Parathyroid adenoma (tissue), 2 donors: ENCODE data around the gene EDEM3.

Experiments used
- H2AFZ ChIP-seq: fragments of 300-600 bp; sonication (generic); one replicate; pipeline ENCODE4 v1.7.0; 2017; ENCODE audit warnings: antibody characterized with exemption, mild to moderate bottlenecking
- H3K27ac ChIP-seq: fragments of 300-600 bp; sonication (generic); one replicate; pipeline ENCODE4 v1.7.0; 2017
- H3K27me3 ChIP-seq: fragments of 300-600 bp; sonication (generic); one replicate; pipeline ENCODE4 v1.7.0; 2017; ENCODE audit warnings: low read length; ENCODE audit not compliant: control insufficient read depth, insufficient read depth
- H3K36me3 ChIP-seq: fragments of 300-600 bp; sonication (generic); one replicate; pipeline ENCODE4 v1.7.0; 2017; ENCODE audit warnings: low read length; ENCODE audit not compliant: control insufficient read depth, insufficient read depth
- H3K4me1 ChIP-seq: fragments of 300-600 bp; sonication (generic); one replicate; pipeline ENCODE4 v1.7.0; 2017; ENCODE audit warnings: control low read depth
- H3K4me2 ChIP-seq: fragments of 300-600 bp; sonication (generic); one replicate; pipeline ENCODE4 v1.7.0; 2017; ENCODE audit warnings: low read length
- H3K4me3 ChIP-seq: fragments of 300-600 bp; sonication (generic); one replicate; pipeline ENCODE4 v1.7.0; 2017; ENCODE audit warnings: low read depth, low read length
- H3K79me2 ChIP-seq: fragments of 300-600 bp; sonication (generic); one replicate; pipeline ENCODE4 v1.7.0; 2017; ENCODE audit warnings: control low read depth
- H3K9ac ChIP-seq: fragments of 300-600 bp; sonication (generic); one replicate; pipeline ENCODE4 v1.7.0; 2017; ENCODE audit warnings: mild to moderate bottlenecking
- H3K9me3 ChIP-seq: fragments of 300-600 bp; sonication (generic); one replicate; pipeline ENCODE4 v1.7.0; 2017; ENCODE audit warnings: low read length; ENCODE audit not compliant: control insufficient read depth
- TF ChIP-seq, protein P1 (sequence below): fragments of 300-600 bp; sonication (generic); IDR thresholded peaks from one replicate; pipeline ENCODE4 v1.7.0; 2017; ENCODE audit warnings: antibody characterized with exemption, mild to moderate bottlenecking
- donor health status: primary hyperparathyroidism.

The EDEM3 gene

DNA sequence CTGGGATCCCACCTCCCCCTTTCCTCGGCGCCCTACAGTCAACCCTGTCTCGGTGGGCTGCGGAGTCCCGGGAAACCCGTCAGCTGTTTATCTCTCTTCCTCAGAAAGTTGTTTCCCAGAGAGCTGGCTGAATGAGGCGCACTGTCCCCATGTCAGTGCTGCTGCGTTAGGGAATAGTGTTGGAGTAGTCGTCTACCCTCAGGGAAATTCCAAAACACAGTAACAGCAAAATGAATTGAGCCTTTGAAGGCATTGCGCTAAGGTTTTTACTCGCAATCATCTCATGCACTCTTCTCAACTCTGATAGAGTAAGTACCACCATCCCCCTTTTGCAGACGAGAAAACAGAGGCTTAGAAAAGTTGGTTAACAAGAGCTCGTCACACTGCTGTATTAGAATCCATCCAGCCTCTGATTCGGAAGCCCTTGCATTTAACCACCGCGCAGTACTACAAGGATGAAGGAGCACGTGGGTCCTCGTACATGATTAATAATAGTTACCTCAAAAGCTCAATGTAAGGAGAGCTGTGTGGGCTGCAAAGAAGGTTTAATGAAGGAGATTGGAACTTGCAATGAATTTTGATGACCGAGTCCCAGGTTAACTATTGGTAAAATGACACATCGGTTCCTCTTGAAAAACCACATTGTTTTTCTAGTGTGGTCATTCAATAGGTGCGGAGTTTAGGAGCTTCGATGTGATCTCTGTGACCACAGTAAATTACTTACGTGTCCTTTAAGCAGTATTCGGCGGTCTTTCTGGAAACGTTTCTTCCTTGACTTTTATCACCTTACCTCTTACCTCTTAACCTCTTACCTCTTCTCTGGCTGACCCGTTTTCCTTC is 788 bp upstream of the EDEM3 start:
- Histone ChIP-seq H3K36me3 (no peaks in the 10 kb centered on the region), H3K27me3 (no peaks in the 10 kb centered on the region), H3K79me2 (no peaks in the 10 kb centered on the region), H3K9me3 (no peaks in the 10 kb centered on the region), H3K27ac (peak overlapping the region; percentile 68), H2AFZ (peak overlapping the region; percentile 95), H3K9ac (no peak overlapping the region), H3K4me3 (peak overlapping the region; percentile 79), H3K4me2 (peak overlapping the region; percentile 79), H3K4me1 (peaks cover 4% of the 10 kb centered on the region)
- TF ChIP-seq, protein P1, sequence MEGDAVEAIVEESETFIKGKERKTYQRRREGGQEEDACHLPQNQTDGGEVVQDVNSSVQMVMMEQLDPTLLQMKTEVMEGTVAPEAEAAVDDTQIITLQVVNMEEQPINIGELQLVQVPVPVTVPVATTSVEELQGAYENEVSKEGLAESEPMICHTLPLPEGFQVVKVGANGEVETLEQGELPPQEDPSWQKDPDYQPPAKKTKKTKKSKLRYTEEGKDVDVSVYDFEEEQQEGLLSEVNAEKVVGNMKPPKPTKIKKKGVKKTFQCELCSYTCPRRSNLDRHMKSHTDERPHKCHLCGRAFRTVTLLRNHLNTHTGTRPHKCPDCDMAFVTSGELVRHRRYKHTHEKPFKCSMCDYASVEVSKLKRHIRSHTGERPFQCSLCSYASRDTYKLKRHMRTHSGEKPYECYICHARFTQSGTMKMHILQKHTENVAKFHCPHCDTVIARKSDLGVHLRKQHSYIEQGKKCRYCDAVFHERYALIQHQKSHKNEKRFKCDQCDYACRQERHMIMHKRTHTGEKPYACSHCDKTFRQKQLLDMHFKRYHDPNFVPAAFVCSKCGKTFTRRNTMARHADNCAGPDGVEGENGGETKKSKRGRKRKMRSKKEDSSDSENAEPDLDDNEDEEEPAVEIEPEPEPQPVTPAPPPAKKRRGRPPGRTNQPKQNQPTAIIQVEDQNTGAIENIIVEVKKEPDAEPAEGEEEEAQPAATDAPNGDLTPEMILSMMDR, result no peak

DNA sequence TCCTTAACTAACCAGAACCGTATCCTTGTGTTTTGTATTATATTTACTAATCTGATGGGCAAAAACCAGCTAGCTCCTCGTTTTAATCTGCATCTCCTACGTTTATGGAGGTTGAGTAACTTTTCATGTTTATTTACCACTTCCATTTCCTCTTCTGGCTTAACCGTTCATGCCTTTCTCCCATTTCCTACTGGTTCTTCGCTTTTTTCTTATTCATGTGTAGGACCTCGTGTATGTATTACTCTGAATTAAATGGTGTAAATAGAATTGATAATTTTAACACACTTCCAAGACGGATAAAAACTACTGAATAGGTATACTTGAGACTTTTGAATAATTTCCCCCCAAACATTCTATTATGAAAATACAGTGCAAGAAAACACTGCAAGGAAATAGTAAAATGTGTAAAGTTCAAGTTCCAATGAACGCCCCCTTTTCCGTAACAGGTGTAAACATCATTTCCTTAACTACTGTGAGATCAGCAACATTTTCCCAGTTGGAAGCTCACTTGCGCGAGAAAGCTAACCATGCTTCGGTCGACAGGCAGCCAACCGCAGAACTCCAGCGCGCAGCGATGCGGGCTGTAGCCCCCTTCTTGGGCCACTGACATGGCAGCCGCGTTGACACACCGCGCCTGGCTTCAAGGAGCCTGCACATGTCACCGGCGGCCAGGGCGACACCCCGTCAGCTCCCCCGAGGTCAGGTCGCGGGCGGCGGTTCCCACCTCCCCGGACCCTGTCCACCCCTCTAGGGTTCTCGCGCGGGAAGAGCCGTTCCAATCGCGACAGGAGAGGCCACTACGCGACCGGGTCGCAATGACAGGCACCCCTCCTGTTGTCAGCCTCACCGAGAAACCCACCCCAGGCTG is 816 bp downstream of the EDEM3 start:
- Histone ChIP-seq H3K36me3 (no peaks in the 10 kb centered on the region), H3K4me2 (peak overlapping the region; percentile 75), H3K9ac (peak overlapping the region; percentile 84), H3K4me3 (peak overlapping the region; percentile 79), H3K9me3 (no peaks in the 10 kb centered on the region), H2AFZ (peak overlapping the region; percentile 88), H3K27ac (peak overlapping the region; percentile 86), H3K4me1 (peaks cover 4% of the 10 kb centered on the region), H3K27me3 (no peaks in the 10 kb centered on the region), H3K79me2 (no peaks in the 10 kb centered on the region)
- TF ChIP-seq, protein P1, result no peak

DNA sequence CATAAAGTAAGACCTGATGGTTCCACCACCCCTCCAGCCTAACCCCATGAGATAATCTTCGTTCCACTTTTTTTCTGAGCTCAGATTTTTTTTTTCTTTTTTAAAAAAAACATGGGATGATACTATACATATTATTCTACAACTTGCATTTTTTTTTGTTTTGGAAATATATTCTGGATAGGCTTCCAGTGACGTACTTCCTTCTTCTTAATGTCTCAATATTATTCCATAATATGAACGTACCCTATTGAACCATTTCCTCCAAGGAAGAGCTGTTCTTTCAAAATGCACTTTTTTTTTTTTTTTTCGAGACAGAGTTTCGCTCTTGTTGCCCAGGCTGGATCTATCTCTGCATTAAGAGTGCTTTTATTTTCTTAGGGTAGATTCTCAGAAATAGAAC is 1.5 kb downstream of the EDEM3 start:
- Histone ChIP-seq H3K4me2 (peak overlapping the region; percentile 75), H3K36me3 (no peaks in the 10 kb centered on the region), H3K27me3 (no peaks in the 10 kb centered on the region), H2AFZ (no peak overlapping the region), H3K27ac (no peak overlapping the region), H3K79me2 (no peaks in the 10 kb centered on the region), H3K4me3 (peak overlapping the region; percentile 79), H3K9me3 (no peaks in the 10 kb centered on the region), H3K9ac (no peak overlapping the region), H3K4me1 (peaks cover 4% of the 10 kb centered on the region)
- TF ChIP-seq, protein P1, result no peak

DNA sequence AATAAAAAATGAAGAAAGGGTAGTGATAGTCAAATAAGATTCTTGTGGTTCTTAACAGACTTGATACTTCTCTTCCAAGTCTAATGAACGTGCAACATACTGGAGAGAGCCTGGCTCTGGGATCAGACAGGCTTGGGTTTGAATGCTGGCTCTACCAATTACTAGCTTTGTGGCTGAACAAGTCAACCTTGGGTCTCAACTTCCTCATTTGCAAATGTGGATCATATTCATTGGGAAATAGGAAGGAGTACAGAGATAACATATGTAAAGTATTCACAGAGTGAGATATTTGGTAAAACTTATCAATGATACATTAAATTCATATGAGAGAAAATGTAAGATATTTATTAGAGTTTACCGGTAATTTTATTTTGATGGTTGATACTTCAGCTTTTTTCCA is 2.0 kb downstream of the EDEM3 start:
- Histone ChIP-seq H3K27ac (no peak overlapping the region), H3K9me3 (no peaks in the 10 kb centered on the region), H2AFZ (no peak overlapping the region), H3K79me2 (no peaks in the 10 kb centered on the region), H3K4me3 (no peak overlapping the region), H3K4me2 (no peak overlapping the region), H3K27me3 (no peaks in the 10 kb centered on the region), H3K4me1 (peaks cover 4% of the 10 kb centered on the region), H3K9ac (no peak overlapping the region), H3K36me3 (no peaks in the 10 kb centered on the region)
- TF ChIP-seq, protein P1, result no peak
